HepG2 (cell line): Measurements from ENCODE around the gene EPSTI1. TPM values are rescaled to one million over a fixed set of nuclear protein-coding genes. Genes with fewer than 3 reads are reported as not detected.
A peak's percentile ranks its signal among the peaks of the same experiment; 100 is the strongest.

Experiments
- BATF2 ChIP-seq: sonication (generic); formaldehyde crosslinking; IDR thresholded peaks from 2 replicates; pipeline ENCODE4 v1.8.0; 2022; ENCODE audit warnings: mild to moderate bottlenecking, missing genetic modification reagents, moderate library complexity
- BRD4 ChIP-seq: sonication (generic); formaldehyde crosslinking; IDR thresholded peaks from 2 replicates; pipeline ENCODE4 v1.4.0; 2020; ENCODE audit warnings: missing genetic modification reagents
- CBX5 ChIP-seq: sonication (generic); formaldehyde crosslinking; IDR thresholded peaks from 2 replicates; pipeline ENCODE4 v1.4.0; 2020; ENCODE audit warnings: missing genetic modification reagents, borderline replicate concordance
- EED ChIP-seq: sonication (generic); formaldehyde crosslinking; IDR thresholded peaks from 2 replicates; pipeline ENCODE4 v1.5.0; 2020; ENCODE audit warnings: mild to moderate bottlenecking, missing genetic modification reagents
- HDAC6 ChIP-seq: fragments of 200-600 bp; sonication (generic); IDR thresholded peaks from 2 replicates; pipeline ENCODE4 v1.7.0; 2017; ENCODE audit warnings: mild to moderate bottlenecking, antibody characterized with exemption, low read length, low read depth
- IRF1 ChIP-seq: sonication (generic); formaldehyde crosslinking; IDR thresholded peaks from 2 replicates; pipeline ENCODE4 v1.4.0; 2020; ENCODE audit warnings: low read depth, mild to moderate bottlenecking, missing genetic modification reagents
- KDM6A ChIP-seq: IDR thresholded peaks from 2 replicates; pipeline ENCODE4 v1.6.1; 2016; ENCODE audit warnings: low read depth
- MNT ChIP-seq: fragments of 450-650 bp; IDR thresholded peaks from 2 replicates; pipeline ENCODE4 v1.6.1; 2016
- NR1H2 ChIP-seq: sonication (generic); formaldehyde crosslinking; IDR thresholded peaks from 2 replicates; pipeline ENCODE4 v1.8.1; 2022; ENCODE audit warnings: low read depth, missing genetic modification reagents, borderline replicate concordance
- POLR2AphosphoS5 ChIP-seq: IDR thresholded peaks from 2 replicates; pipeline ENCODE4 v1.6.1; 2012; ENCODE audit warnings: low read depth, low read length
- PRDM15 ChIP-seq: sonication (generic); formaldehyde crosslinking; IDR thresholded peaks from 2 replicates; pipeline ENCODE4 v1.4.0; 2020; ENCODE audit warnings: missing genetic modification reagents
- SAP130 ChIP-seq: IDR thresholded peaks from 2 replicates; pipeline ENCODE4 v1.6.1; 2016; ENCODE audit warnings: low read depth
- SNAPC4 ChIP-seq: sonication (generic); formaldehyde crosslinking; IDR thresholded peaks from 2 replicates; pipeline ENCODE4 v1.4.0; 2020; ENCODE audit warnings: mild to moderate bottlenecking, missing genetic modification reagents
- TMF1 ChIP-seq: sonication (generic); formaldehyde crosslinking; IDR thresholded peaks from 2 replicates; pipeline ENCODE4 v1.8.1; 2022; ENCODE audit warnings: low read depth, missing genetic modification reagents
- ZFP90 ChIP-seq: sonication (generic); formaldehyde crosslinking; IDR thresholded peaks from 2 replicates; pipeline ENCODE4 v1.8.0; 2022; ENCODE audit warnings: missing genetic modification reagents, mild to moderate bottlenecking, inconsistent platforms, borderline replicate concordance
- ZMAT3 ChIP-seq: sonication (generic); formaldehyde crosslinking; conservative IDR thresholded peaks from 2 replicates; pipeline ENCODE4 v1.7.0; 2021; ENCODE audit warnings: missing genetic modification reagents
- ZNF205 ChIP-seq: IDR thresholded peaks from 2 replicates; pipeline ENCODE4 v1.6.1; 2018; ENCODE audit warnings: missing biosample characterization, missing genetic modification reagents
- ZNF614 ChIP-seq: IDR thresholded peaks from 2 replicates; pipeline ENCODE4 v1.6.1; 2018; ENCODE audit warnings: missing biosample characterization, missing genetic modification reagents, inconsistent platforms, borderline replicate concordance
- polyA plus RNA-seq, 8 experiments: library from polyadenylated mRNA; depleted of rRNA in 3 of 8; stranded (reverse) in 7 of 8; unstranded in 1 of 8; fragments of >200 nt; fragmentation: Illumina TruSeq in 4 of 8; extraction: Trizol in 4 of 8; gene quantifications; 2 replicates each; pipeline versions ENCODE4 v1.2.1 to v1.2.3, GENCODE V29; 2011 to 2016; ENCODE audit warnings: low read depth in 4 of 8, missing spikeins in 1 of 8, mixed read lengths in 1 of 8; ENCODE audit not compliant: insufficient read depth in 1 of 8
- total RNA-seq, 5 experiments: library from RNA; depleted of rRNA; stranded (reverse); fragments of >200 nt; fragmentation: Illumina TruSeq; extraction: Trizol; gene quantifications; 2 replicates each; pipeline ENCODE4 v1.2.3, GENCODE V29; 2016; ENCODE audit warnings: low read depth in 1 of 5

EPSTI1 gene
- total and polyA plus RNA-seq, 2 of the 13 experiments (the other 11 are each of a cell fraction or from before 2014, with no cell fraction given): 0.03 TPM; not detected in 1

- TF ChIP-seq IRF1 (peak; percentile 80; the same call in 1 of the 2 replicates), SAP130 (CRISPR knock-in tag) (peak; percentile 62), BRD4 (CRISPR knock-in tag) (0 out of 2 replicates have a peak, but pooled peaks have one; percentile 79), KDM6A (CRISPR knock-in tag) (no peak), ZFP90 (CRISPR knock-in tag) (no peak), NR1H2 (no peak), BATF2 (CRISPR knock-in tag) (no peak), ZNF614 (peak; percentile 29; the same call in 1 of the 2 replicates), ZNF205 (CRISPR knock-in tag) (peak; percentile 74; the same call in 1 of the 2 replicates), POLR2AphosphoS5 (peak; percentile 72), HDAC6 (no peak), PRDM15 (CRISPR knock-in tag) (no peak), CBX5 (CRISPR knock-in tag) (peak; percentile 83; the same call in 1 of the 2 replicates), ZMAT3 (CRISPR knock-in tag) (peak; percentile 90), SNAPC4 (no peak), TMF1 (CRISPR knock-in tag) (peak; percentile 33; the same call in 1 of the 2 replicates), MNT (no peak), EED (0 out of 2 replicates have a peak, but pooled peaks have one; percentile 41)
Measured at GRCh38 chr13:43023289-43023963, 31.4 kb upstream of the EPSTI1 start, which contains the start of gene DNAJC15 (continued).
